GM18951 (cell line): ENCODE results near the gene C4orf54.

Experiments used
- POLR2A ChIP-seq: IDR thresholded peaks from 4 replicates; pipeline ENCODE4 v1.6.1; 2011; ENCODE audit warnings: mild to moderate bottlenecking; ENCODE audit not compliant: insufficient read length, insufficient read depth; ENCODE audit errors: extremely low read depth
- in situ Hi-C: fragments of 300-500 bp; cut with MboI; formaldehyde crosslinking; loops from one replicate; pipeline ENCODE4 v1.12.0; 2022; ENCODE audit warnings: low sequenced_read_pairs, mixed read lengths, inconsistent platforms; ENCODE audit not compliant: unreplicated experiment

Gene C4orf54

GRCh38 chr4:99657798-99658197 lies at the start of gene C4orf54:
Gene C4orf54 (minus strand): TSS chr4:99657828. CDS start chr4:99654648, 3,180 bp downstream.
- in situ Hi-C loops: no loop called here
- no peak for TF ChIP-seq POLR2A

- in situ Hi-C loops: no loop called here
These were observed 48.3 kb upstream of the C4orf54 start for GRCh38 chr4:99705891-99706290.

GRCh38 chr4:99696801-99697200 lies 39.2 kb upstream of the C4orf54 start:
- TF ChIP-seq POLR2A: no peak
- in situ Hi-C loops: no loop called here

More at GRCh38 chr4:99705891-99706290, 48.3 kb upstream of the C4orf54 start:
- TF ChIP-seq POLR2A: no peak

- in situ Hi-C loops: no loop called here
These were observed 35.5 kb upstream of the C4orf54 start for GRCh38 chr4:99693140-99693539.

GRCh38 chr4:99690990-99691389 lies 33.4 kb upstream of the C4orf54 start:
- in situ Hi-C loops: no loop called here
- no peak for TF ChIP-seq POLR2A

More at GRCh38 chr4:99693140-99693539, 35.5 kb upstream of the C4orf54 start:
- no peak for TF ChIP-seq POLR2A

- in situ Hi-C loops: no loop called here
- no peak for TF ChIP-seq POLR2A
These were observed 32.8 kb upstream of the C4orf54 start for GRCh38 chr4:99690472-99690871.

GRCh38 chr4:99687120-99687519 lies 29.5 kb upstream of the C4orf54 start:
- no peak for TF ChIP-seq POLR2A
- in situ Hi-C loops: no loop called here

DNA sequence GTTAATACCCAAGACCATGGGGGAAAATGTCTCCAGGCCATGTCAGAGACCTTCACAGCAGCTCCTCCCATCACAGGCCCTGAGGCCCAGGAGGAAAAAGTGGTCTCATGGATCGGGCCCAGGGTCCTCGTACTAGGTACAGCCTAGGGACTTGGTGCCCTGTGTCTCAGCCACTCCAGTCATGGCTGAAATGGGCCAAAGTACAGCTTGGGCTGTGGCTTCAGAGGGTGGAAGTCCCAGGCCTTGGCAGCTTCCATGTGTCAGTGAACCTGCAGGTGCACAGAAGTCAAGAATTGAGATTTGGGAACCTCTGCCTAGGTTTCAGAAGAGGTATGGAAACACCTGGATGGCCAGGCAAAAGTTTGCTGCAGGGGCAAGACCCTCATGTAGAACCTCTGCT lies 27.6 kb upstream of the C4orf54 start:
- in situ Hi-C loops: no loop called here
- no peak for TF ChIP-seq POLR2A

DNA sequence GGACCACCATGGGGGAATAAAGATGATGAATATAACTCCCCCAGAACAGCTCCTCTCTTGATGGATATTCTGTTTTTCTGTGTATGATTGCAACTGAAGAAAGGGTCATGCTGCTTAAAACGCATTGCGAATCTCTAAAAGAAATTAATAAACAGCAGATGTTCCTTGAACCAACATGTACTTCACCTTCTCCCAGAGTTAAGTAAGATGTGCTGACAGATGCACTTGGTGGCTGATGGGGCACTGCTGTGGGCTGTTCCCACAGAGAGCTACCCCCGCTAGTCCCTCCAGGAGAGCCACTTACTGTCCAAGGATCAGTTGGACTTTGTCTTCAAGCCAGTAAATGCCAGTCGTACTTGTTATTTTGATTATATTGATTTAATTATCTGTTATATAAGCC lies 26.3 kb upstream of the C4orf54 start:
- no peak for TF ChIP-seq POLR2A
- in situ Hi-C loops: no loop called here

DNA sequence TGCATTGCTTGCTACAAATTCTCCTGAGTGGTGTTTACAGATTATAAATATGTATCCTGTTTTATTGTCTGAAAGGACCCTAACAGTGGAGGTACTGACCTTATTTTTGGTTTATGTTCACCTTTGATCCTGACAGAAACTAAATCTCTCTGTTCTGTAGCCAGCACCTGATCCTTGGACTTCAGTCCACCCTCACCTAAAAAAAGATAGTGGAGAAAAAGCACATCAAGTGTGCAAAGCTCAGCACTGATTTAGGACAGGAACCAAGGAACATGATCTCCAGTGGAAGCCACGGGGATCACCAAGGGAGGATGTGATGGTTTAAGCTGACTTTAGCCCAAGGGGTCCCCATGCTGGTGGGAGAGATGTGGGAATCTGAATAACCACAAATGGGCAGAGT lies 22.3 kb upstream of the C4orf54 start:
- in situ Hi-C loops: no loop called here
- TF ChIP-seq POLR2A: no peak

- TF ChIP-seq POLR2A: no peak
- in situ Hi-C loops: no loop called here
These were observed 21.6 kb upstream of the C4orf54 start for GRCh38 chr4:99679204-99679603.

- TF ChIP-seq POLR2A: no peak
- in situ Hi-C loops: no loop called here
These were observed 19.5 kb upstream of the C4orf54 start for GRCh38 chr4:99677161-99677560.

DNA sequence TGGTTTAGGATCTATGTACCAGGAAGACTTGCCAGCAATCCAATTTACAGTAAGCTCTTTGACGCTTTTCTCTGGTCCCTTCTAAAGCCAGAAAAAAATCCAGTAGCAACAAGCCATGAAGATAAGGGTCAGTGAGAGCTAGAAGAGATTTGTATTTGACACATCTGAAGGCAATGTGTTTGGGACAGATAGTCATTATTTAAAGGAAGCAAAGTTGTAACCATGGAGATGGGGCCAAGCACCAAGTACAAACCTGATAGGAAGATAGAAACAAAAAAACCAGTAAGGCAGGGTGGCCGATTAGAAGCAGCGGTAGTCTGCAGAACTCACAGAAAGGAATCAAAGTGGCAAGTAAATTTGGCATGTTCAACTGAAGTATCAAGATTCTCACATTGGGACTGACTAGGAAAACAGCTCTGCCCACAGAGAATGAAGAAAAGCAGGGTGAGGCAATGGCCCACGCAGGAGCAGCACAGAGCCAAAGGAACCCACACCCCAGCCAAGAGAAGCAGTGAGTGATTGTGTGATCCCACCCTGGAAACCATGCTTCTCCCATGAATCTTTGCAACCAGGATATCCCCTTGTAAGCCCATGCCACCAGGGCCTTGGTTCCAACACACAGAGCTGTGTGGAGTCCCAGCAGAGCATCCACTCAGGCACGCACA lies 12.9 kb upstream of the C4orf54 start:
- in situ Hi-C loops: no loop called here

DNA sequence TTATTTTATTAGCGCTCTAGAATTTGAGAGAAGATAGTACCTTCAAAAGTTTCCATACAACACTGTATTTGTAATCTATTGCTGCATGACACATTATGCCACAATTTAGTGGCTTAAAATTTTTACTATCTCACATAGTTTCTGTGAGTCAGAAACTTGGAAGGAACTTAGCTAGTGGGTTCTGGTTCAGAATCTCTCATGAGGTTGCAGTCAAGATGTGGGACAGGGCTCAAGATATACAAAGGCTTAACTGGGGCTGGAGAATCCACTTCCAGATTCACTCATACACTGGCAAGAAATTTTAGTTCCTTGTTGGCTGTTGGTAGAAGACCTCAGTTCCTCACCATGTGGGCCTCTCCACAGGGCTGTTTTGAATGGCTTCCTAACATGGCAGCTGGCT lies 11.5 kb upstream of the C4orf54 start:
- no peak for TF ChIP-seq POLR2A
- in situ Hi-C loops: no loop called here

More for the DNA sequence above, 12.9 kb upstream of the C4orf54 start:
- TF ChIP-seq POLR2A: no peak
